Astrocyte (in vitro differentiated cells and primary cell): ENCODE data around the gene COL12A1. TPM values are rescaled to one million over a fixed set of nuclear protein-coding genes. Genes with fewer than 3 reads are reported as not detected.

Experiments
- DNase-seq: peaks from one replicate; pipeline ENCODE4 v3.0.0-alpha.2; 2010; ENCODE audit warnings: low read depth
- FAIRE-seq: peaks from 2 replicates; lab custom pipeline; 2011; peaks lifted over from hg19 to GRCh38; lab: Jason Lieb, UNC
- H2AFZ ChIP-seq: 2 replicates; pipeline ENCODE4 v1.6.0; 2012; ENCODE audit warnings: low read depth, low read length, inconsistent platforms
- H3K27ac ChIP-seq: 2 replicates; pipeline ENCODE4 v1.5.1; 2011; ENCODE audit warnings: low read depth, low read length, inconsistent platforms
- H3K27me3 ChIP-seq: 2 replicates; pipeline ENCODE4 v1.6.0; 2011; ENCODE audit warnings: low read length, inconsistent platforms; ENCODE audit not compliant: insufficient read depth
- H3K36me3 ChIP-seq: 2 replicates; pipeline ENCODE4 v1.5.1; 2011; ENCODE audit warnings: low read length, inconsistent platforms; ENCODE audit not compliant: insufficient read depth
- H3K4me1 ChIP-seq: 2 replicates; pipeline ENCODE4 v1.5.1; 2011; ENCODE audit warnings: low read length, inconsistent platforms; ENCODE audit not compliant: insufficient read depth
- H3K4me2 ChIP-seq: 2 replicates; pipeline ENCODE4 v1.6.0; 2012; ENCODE audit warnings: low read length, inconsistent platforms
- H3K4me3 ChIP-seq: 2 replicates; pipeline ENCODE4 v1.5.1; 2011; ENCODE audit warnings: low read depth, mild to moderate bottlenecking, low read length, inconsistent platforms; ENCODE audit not compliant: insufficient read depth
- H3K79me2 ChIP-seq: 2 replicates; pipeline ENCODE4 v1.6.0; 2012; ENCODE audit warnings: mild to moderate bottlenecking, low read length, inconsistent platforms; ENCODE audit not compliant: insufficient read depth
- H3K9ac ChIP-seq: 2 replicates; pipeline ENCODE4 v1.6.0; 2012; ENCODE audit warnings: mild to moderate bottlenecking, low read length, inconsistent platforms
- H3K9me3 ChIP-seq: 2 replicates; pipeline ENCODE4 v1.5.1; 2012; ENCODE audit warnings: low read depth, mild to moderate bottlenecking, low read length, inconsistent platforms; ENCODE audit not compliant: insufficient read depth
- H4K20me1 ChIP-seq: 2 replicates; pipeline ENCODE4 v1.6.0; 2012; ENCODE audit warnings: low read length, inconsistent platforms; ENCODE audit not compliant: insufficient read depth
- H3K27ac Mint-ChIP-seq: one replicate; pipeline ENCODE4 v1.8.0; 2021; ENCODE audit warnings: mild to moderate bottlenecking, mixed read lengths; ENCODE audit not compliant: unreplicated experiment
- H3K27me3 Mint-ChIP-seq: one replicate; pipeline ENCODE4 v1.8.0; 2021; ENCODE audit warnings: low read depth, mixed read lengths; ENCODE audit not compliant: unreplicated experiment
- H3K36me3 Mint-ChIP-seq: one replicate; pipeline ENCODE4 v1.8.0; 2021; ENCODE audit warnings: low read depth, mixed read lengths; ENCODE audit not compliant: unreplicated experiment
- H3K4me1 Mint-ChIP-seq: one replicate; pipeline ENCODE4 v1.8.0; 2021; ENCODE audit warnings: low read depth, mixed read lengths; ENCODE audit not compliant: unreplicated experiment
- H3K4me3 Mint-ChIP-seq: one replicate; pipeline ENCODE4 v1.8.0; 2021; ENCODE audit warnings: mild to moderate bottlenecking, moderate library complexity, mixed read lengths; ENCODE audit not compliant: unreplicated experiment
- H3K9me3 Mint-ChIP-seq: one replicate; pipeline ENCODE4 v1.8.0; 2021; ENCODE audit warnings: mild to moderate bottlenecking, mixed read lengths; ENCODE audit not compliant: unreplicated experiment
- CTCF ChIP-seq: IDR thresholded peaks from 2 replicates; pipeline ENCODE4 v1.5.1; 2011; ENCODE audit warnings: low read depth, mild to moderate bottlenecking, inconsistent platforms, low read length, moderate library complexity; ENCODE audit not compliant: insufficient read depth
- EZH2 ChIP-seq: IDR thresholded peaks from 2 replicates; pipeline ENCODE4 v1.6.1; 2012; ENCODE audit warnings: mild to moderate bottlenecking, low read length, inconsistent platforms; ENCODE audit not compliant: insufficient read depth
- total RNA-seq: library from RNA; stranded (reverse); gene quantifications from 2 replicates; pipeline ENCODE4 v1.2.1, GENCODE V29; 2021

The COL12A1 gene
- total RNA-seq, 1 donor from 2014 or later = 106 TPM

DNA sequence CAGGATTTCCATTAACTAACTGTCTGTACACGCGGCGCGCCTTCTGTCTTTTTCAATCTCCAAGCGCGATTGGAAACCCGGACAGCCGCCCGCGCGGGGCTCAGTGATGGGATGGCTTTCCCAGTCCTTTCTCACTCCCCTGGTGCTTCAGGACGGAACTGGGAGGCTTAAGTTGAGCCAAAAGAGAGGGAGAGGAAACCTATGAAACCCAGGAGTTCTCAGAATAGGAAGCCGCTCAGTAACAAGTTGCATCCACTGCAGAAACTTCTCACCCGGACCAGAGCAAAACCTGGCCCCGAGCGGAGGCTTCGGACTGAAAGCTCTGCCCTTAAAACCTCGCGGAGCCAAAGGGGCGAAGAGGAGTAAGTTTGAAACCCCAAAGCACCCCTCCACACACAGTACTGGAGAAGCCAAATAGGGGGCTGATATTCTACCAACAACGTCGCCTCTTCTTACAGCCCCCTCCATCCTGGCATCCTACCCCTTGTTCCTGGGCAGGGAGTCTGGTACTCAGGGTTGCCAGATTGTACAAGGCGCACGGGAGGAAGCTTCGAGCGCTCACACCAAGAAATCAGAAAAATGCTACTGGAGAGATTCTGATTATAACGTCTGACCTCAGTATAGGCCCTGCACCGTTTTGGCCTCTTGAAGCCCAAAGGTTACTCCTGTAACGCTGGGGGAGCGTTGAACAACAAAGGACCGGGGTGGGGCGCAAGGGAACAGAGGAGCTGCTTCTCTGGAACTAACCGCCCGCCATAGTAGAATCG lies 906 bp upstream of the COL12A1 start:
- no peak for FAIRE-seq
- peak overlapping the region; percentile 68 for H3K27ac ChIP-seq
- H3K4me1 Mint-ChIP-seq = peaks cover 21% of the 10 kb centered on the region

DNA sequence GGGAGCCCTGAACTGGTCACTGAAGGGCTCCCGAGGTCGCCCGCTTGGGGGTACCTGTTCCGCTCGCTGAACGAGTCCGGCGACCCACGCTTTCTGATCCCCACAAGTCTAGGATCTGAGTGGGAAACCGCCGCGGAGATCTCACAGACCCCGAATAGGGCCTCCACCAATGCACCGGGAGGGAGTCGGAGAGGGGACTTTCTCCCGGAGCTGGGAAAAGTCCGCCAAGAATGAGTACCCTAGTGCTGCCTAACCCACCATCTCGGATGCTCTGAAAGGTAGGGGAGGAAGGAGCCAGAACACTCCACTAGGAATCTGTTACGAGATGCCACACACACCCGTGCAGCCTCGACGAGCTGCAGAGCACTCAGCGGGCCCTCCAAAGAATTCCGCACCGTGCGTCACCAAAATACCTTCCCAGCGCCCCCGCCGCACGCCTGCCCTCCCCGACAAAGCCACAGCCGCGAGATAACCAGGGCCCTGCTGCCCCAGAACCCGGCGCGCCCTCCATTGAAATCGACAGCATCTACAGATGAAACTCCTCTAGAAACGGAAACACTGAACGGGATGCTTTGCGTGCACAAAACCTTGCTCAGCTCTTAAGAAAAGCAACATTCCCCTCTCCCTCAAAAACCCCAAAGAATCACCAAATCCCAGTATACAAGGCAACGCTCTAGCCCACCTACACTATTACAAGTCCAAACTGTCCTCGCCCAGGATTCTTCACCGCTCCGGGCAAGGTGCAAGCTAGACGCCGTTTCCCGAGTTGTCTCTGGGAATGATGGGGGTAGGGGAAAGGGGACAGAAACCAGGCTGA lies 686 bp downstream of the COL12A1 start:
- Histone ChIP-seq H3K4me1 (peaks cover 49% of the 10 kb centered on the region), H4K20me1 (peaks cover 27% of the 10 kb centered on the region), H3K9ac (peak overlapping the region; percentile 99), H3K36me3 (no peaks in the 10 kb centered on the region), H3K27me3 (peaks cover 3% of the 10 kb centered on the region), H2AFZ (peak overlapping the region; percentile 45), H3K9me3 (no peaks in the 10 kb centered on the region), H3K4me3 (peak overlapping the region; percentile 99), H3K27ac (peak overlapping the region; percentile 97), H3K4me2 (peak overlapping the region; percentile 92), H3K79me2 (peaks cover 49% of the 10 kb centered on the region)
- H3K27me3 Mint-ChIP-seq = peaks cover 18% of the 10 kb centered on the region
- peak; percentile 85 for DNase-seq
- H3K4me1 Mint-ChIP-seq = peaks cover 21% of the 10 kb centered on the region
- peak overlapping the region; percentile 94 for H3K27ac Mint-ChIP-seq
- no peak for TF ChIP-seq EZH2
- TF ChIP-seq CTCF = no peak
- H3K36me3 Mint-ChIP-seq = peaks cover 3% of the 10 kb centered on the region
- no peak for FAIRE-seq
- no peaks in the 10 kb centered on the region for H3K9me3 Mint-ChIP-seq
- peak overlapping the region; percentile 95 for H3K4me3 Mint-ChIP-seq

More for the DNA sequence above, 906 bp upstream of the COL12A1 start:
- peaks cover 3% of the 10 kb centered on the region for H3K27me3 ChIP-seq
- peak; percentile 57 for DNase-seq
- H4K20me1 ChIP-seq = peaks cover 20% of the 10 kb centered on the region
- Mint-ChIP-seq H3K9me3 (no peaks in the 10 kb centered on the region), H3K4me3 (peak overlapping the region; percentile 95), H3K27me3 (peaks cover 15% of the 10 kb centered on the region), H3K27ac (peak overlapping the region; percentile 91), H3K36me3 (peaks cover 3% of the 10 kb centered on the region)
- H3K4me2 ChIP-seq = peak overlapping the region; percentile 92
- peaks cover 35% of the 10 kb centered on the region for H3K79me2 ChIP-seq
- TF ChIP-seq CTCF = no peak
- H3K36me3 ChIP-seq = no peaks in the 10 kb centered on the region
- peak overlapping the region; percentile 63 for H2AFZ ChIP-seq
- peak overlapping the region; percentile 99 for H3K4me3 ChIP-seq
- peaks cover 42% of the 10 kb centered on the region for H3K4me1 ChIP-seq
- H3K9ac ChIP-seq = peak overlapping the region; percentile 99
- no peaks in the 10 kb centered on the region for H3K9me3 ChIP-seq
